ENCODE measurements around the gene GNAQ.

GNAQ gene

DNA sequence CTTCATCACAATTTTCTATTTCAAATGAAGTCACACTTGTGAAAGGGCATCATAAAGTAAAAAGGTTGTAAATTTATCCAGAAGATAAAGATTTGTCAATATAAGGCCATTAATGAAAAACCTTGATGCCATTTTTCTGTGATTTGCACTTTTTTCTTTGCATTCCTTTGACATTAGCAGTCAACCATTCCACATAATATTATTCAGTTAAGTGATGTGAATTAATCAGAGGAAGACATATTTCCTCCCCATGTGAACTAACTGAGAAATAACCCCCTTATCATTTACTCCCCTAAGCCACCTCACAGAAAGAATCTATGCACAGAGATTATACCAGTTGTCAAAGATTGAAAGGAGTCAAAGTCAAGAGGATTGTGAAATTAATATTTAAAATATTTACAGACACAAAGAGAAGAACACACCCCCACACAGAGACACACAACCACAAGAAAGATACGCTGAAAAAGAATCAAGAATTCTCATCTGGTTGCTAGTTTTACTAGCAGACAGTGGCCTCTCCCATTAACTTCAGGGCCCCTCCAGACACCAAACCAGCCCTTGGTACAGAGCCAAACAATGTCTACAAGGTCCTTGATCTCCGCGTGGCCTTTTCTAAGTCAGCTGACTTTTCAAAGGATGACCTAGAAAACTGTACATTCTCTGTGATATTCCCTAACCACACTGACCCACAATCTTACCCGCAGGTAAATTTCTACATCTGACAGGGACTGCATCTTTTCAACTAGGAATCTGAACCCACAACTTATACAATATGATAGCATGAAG, 29.5 kb downstream of the GNAQ start:
- DNase-seq: no peak

DNA sequence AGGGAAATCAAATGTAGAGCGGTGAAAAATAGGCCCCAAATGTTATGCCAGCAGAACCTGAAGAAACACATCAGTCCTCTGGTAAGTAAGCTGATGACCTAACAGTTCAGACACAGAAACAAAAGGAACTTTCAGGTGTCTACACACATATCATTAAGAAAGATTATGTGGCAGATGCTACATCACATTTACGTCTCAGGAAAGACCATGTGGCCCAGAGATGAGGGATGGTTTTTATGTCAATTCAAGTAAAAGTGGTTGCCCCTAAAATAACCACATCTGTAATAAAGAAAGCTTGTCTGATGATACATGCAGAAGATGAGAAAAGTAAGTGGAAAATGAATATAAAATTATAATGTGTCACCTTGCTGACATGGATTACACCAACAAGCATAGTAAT, 31.4 kb downstream of the GNAQ start:
- DNase-seq: no peak

DNA sequence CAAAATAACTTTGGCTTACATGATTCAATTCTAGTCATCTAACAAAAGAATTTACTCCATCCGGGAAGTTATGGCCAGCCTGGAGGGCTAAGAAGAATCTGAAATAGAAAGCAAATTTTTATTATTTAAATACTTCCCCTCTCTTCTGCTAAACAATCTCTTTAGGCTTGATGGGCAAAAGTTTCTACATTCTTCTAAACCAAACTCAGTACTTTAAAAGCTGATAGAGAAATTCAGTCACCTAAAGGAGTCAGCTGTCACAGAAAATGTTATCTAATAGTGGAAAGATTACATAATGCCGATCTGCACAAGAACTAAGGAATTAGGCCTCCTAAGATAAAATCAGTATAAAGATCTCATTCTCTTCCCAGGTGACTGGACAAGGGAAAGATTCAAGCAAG, 32.4 kb downstream of the GNAQ start:
- DNase-seq: no peak

DNA sequence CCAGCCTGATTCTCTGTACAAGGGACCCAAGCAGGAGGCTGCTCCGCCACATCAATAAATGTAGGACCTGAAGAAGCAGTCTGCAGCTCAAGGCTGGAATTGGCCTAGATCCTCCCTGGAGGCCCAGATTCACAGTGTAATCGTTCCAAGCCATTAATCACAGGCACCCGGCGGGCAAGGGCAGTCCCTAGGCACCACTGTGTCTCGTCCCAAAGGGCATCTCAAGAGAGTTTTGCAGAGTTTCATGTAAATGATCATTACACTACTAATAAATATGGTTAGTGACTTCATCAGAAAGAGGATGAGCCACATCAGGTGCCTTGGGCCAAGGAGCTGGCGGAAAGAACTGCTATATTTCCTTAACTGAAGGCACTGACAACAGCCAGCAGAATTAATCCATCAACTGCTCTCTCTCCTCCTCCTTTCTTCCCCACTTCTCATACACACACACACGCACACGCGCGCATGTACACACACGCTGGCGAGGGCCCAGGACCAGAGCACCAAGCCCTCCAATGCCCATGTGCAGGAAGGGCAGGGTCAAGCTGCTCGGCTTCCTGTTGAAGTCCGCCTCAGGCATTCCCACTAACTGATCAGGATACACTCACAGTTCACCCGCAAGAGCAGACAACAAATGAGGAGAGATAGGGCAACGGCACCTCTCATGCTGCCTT, 33.9 kb downstream of the GNAQ start:
- peak in 1 of 3 donors; percentile 32 for DNase-seq

DNA sequence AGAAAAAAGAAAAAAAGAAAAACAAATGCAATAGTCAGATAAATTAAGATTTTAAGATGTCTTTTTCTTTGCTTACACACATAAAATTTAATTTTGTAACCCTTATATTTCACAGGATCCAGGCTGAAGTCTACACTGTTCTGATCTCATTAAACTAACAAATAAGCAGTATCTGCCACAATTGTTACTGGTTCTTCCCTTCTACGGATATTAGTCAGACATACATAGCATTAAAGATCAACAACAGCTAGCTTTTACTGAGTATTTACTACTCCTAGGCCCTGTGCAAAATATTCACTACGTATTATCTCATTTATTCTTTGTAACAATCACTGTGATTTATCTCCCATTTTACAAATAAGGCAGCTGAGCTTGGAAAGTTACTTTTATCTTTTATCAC, 34.9 kb downstream of the GNAQ start:
- no peak for DNase-seq

DNA sequence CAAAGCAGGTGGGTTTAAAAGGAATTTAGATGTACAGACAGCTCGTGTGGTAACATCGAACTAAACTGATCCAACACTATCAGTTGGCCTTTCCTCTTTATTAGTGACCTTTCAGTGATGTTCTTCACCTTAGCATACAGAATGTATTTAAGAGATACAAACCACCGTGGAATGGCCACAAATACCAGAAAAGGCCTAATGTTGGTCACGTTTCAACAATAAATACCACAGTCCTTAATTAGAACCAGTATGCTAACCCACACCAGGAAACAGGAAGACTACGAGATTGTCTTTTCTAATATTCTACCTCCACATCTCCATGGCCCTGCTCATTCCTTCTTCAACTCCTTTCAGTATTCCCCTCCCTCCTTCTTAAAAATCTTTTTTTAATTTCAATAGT, 40.4 kb downstream of the GNAQ start:
- DNase-seq: no peak

DNA sequence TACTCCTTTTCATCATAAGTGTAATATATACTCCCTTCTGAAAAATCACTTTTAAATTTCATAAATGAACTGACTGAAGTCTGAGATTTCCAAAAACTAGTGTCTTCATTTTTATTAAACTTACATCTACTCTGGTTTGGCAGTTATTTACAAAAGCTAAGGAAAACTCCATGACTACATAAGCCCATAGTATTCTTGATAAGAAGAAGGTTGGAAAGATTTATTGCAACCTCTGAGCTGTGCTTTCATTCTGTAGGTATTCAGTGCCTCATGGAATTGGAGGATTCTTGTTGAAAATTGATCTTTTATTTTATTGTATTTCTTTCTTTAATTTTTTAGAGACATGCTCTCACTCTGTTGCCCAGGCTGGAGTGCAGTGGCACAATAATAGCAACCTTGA, 41.7 kb downstream of the GNAQ start:
- no peak for DNase-seq

DNA sequence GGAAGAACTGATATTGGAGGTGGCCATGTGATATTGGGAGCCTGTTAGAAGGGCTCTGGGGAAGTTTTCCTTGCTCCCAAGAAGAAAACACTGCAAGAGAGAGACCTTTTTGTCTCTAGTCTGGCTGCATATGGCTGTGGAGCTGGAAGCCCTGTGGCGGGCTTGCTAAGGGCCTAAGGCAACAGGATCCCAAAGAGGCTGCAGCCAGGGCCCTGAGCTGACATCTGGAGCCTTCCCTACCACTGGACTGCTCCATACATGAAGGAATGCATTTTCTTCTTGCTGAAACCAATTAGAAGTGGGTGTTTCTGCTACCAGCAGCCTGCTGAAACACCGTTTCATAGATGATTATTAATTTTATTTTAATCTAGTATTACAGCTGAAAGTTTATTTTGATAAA, 42.2 kb downstream of the GNAQ start:
- DNase-seq: no peak

DNA sequence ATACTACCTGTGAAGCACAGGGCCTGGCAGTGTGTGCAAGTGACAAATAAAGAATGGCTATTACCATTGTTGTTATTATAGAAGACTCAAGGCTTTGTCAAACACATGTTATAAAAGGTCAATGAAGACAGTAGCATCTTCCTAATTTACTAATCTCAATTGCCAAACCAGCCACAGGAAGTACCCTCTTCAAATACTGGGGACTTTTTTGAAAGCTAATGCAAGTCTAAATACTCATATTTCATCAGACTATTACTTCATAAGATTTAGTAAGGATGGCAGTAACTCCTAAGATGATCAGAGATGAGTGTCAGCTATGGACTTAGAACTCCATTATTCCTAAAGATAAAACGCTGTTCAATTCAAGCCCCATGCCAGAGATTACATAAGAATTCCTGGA, 43.0 kb downstream of the GNAQ start:
- peak; percentile 40 to 73 (median 71) for DNase-seq

DNA sequence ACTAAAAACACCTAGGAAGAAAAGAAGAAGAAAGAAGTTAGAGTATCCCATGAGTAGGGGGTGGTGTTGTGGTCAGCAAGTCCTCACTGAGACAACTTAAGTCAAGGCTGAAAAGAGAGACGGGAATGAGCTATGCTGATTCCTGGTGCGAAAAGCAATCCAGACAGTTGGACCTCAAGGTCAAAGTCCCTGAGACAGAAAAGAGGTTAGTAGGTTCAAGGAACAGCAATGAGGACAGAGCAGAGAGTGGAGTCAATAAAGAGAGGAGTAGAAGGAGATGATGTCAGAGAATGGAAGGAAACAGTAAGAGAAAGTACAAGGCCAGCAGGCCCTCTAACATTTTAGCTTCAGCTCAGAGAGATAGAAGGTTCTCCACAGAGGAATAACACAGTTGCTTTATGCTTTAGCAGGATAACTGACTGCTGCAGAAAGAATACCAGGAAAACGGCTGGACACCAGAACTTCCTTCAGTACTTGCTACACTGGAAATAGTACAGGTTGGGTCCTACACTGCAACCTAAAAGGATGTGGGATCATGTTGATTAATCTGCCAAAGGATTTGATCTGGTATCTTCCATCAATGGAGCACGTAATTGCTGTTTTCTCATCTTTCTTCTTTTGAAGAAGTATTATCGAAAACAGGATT, 43.6 kb downstream of the GNAQ start:
- DNase-seq: no peak

DNA sequence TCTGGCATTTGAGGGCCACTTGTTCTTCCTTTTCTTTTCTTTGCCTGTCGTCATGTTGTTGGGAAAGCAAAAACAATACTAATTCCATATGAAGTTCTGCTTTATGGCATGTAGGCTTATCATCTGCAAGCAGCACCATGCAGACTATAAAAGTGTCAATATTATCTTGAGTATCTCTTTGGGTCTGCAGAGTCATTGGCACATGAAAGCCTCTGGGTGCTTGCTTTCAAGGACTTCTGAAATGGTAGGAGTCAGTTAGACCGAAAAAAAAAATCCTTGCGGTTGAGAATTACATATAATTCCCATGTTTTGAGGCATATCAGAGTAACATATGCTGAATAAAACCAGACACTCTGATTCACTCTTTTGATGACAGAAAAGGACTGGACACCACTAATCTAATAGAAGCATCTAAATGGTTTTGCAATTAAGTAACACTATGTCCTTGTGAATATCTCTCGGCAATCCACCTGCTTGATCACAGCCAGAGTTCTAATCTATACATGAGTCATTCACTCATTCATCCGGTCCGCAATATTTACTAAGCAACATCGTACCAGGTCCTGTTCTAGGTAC, 44.4 kb downstream of the GNAQ start:
- DNase-seq: peak; percentile 31 to 61 (median 52)

DNA sequence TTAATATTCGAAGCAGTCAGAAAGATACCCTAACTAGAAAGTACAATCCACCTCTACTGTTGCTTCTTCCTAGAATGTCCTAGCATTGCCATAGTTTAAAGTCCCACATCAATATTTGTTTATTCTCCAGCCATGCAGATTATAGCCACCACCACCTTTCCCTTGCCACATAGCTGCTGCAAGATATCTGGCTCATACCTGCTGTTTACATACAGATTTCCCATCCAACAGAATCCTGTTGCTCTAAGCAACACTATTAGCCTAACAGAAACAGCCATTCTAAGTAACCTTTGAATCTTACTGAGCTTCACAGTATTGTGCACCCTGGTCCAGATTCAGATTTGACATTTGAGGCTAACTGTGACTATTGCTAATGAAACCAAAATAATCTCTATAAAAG, 45.6 kb downstream of the GNAQ start:
- no peak for DNase-seq

DNA sequence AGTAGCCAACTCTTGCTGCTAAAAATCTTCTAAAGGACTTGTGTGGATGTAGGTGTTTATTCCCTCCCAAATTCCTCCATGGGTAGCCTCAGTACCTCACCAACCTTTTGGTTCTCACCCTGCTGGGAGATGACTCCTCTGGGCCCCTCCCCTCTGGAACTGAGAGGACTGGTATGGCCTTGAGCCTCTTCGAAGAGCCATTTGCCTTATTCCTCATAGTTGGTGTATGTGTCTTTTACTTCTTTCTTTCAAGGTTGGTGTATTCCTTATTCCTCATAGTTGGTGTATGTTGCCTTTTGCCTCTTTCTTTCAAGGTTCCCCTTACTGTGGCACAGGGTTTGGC, 48.3 kb downstream of the GNAQ start:
- DNase-seq: no peak

DNA sequence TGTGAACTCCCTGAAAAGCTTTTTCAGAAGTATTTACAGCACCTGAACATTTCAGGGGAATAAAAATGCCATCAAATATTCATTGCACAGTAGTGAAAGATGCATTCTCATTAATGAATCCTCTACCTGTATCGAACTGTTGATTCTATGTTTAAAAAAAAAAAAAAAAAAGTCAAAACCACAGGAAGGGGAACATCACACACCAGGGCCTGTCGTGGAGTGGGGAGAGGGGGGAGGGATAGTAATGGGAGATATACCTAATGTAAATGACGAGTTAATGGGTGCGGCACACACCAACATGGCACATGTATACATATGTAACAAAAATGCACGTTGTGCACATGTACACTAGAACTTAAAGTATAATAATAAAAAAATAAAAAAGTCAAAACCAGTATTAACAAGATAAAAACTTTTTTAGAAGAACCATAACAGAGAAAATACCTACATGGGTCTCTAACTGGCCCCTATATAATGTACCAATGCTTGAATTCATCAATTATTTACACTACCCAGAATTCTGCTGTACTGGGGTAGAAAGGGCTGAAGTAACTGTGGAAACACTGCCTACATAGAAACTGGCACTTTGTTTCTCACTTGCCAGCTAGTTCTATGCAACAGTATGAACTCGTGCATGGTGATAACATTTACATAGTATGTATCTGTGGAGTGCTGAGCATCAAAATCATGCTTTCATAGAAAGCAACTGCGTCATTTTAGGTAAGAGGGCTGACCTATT, 48.9 kb downstream of the GNAQ start:
- no peak for DNase-seq

DNA sequence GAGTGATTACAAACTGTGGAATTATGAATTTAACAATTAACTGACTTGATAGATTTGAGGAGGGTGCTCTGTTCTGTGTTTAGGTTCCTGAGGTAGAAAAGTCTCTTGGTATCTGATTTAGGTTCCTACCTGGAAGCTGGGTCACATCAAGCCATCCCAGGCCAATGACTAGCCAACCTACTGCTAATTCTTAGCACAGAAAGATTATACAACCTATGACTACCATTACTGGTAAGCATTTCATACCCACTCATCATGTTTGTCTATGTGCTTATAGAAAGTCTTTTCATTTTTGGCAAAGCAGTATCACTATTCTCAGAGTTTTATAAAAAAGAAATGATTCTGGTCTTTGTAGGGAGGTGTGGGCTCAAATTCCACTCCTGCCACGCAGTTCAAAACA, 49.7 kb downstream of the GNAQ start:
- no peak for DNase-seq

DNA sequence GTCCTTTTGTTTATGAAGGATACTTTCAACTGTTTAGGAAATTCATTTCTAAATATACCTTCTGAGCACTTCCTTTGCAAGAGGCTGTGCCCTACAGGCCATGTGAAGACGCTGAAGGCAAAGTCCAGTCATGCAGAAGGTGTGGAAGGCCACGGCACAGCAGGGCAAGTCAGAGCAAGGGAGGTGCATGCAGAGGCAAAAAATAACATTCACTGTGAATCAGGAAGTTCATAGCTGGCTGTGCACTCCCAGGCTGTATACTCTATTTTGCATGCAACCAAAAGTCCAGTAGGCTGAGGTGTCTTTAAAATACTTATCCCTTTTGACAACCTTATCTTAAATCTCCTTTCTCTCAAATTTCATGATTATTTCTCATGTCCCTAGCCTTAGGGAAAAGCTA, 50.3 kb downstream of the GNAQ start:
- peak; percentile 31 to 49 (median 43) for DNase-seq

DNA sequence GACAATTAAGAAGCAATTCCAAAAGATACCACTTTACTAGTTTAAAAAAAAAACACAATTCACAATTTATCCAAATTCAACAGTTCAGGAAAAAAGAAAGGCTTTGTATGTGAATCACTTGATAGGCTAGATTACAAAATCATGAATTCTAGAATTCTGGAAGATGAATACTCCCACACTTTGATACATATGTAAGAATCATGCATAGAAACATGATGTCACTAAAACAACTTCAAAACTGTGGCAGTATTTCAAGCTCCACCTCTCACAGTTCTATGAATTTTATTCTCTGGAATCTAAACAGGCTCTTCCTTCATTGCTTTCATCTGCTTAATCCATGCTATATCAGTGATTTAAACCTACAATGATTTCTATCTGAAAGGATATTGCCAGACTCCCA, 51.0 kb downstream of the GNAQ start:
- DNase-seq: peak in 2 of 3 donors; percentile 50 to 68

DNA sequence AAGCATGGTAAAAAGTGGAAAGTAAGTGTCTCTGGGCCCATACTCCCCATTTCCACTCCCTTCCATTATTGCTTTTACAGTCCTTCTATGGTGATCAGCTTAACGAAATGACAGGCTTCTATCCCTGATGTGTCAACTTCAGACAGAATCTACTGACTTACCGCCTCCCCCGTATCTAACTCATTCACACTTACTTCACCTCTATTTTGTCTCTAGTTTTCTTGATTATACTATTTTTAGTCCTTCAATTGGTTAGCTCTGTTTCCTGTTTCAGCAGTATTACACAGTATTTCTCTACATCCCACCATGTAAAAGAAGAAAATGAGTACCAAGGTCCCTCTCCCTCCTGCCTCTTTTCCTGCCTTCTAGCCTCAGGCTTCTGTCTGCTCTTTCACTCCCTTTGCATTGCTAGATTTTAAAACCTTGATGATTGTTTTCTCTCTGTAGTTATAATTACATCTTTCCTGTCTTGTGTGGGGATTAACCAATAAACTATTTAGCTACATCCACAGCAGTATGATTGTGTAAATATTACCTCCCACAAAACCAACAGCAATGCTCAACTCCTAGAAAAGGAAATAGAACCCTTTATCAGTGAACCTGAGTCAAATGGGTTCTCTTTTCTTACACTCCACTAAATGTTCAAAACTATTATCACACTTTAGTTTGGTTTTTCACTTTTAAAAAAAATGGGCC, 53.4 kb downstream of the GNAQ start:
- DNase-seq: peak in 1 of 3 donors; percentile 25

DNA sequence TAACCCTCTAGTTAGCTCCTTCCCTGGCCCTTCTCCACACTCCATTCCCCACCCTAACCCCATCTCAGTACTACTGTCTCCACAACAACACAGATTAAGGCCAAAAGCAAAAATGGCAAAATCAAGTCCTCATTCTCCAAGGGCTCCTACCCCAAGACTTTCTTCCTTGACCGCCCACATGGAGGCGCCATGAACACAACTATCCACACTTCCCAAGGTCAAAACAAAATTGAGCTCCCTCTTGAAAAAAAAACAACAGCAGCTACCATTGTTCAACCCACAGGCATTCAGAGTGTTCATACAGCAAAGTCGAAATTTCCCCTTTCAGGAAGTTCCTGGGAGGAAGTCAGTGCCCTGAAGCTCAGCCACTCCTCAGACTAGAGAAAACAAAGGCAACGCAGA, 54.4 kb downstream of the GNAQ start:
- peak; percentile 86 to 94 (median 91) for DNase-seq

DNA sequence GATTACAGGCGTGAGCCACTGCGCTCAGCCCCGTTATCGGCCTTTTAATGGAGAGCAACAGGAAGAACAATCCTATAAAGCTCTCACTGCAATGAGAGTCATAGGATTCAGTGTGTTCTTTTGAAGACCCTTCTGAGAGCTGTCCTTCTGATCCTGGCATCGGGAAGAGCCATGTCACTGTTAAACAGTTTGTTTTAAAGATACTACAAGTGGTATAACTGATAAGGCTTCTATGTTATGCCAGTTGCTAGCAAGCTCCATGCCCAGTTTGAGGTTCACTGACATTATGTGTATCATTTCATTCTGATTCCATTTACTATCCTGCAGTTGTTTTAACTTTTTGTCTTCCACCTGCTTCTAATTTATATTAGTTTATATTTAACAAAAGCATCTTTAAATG, 55.8 kb downstream of the GNAQ start:
- DNase-seq: no peak

DNA sequence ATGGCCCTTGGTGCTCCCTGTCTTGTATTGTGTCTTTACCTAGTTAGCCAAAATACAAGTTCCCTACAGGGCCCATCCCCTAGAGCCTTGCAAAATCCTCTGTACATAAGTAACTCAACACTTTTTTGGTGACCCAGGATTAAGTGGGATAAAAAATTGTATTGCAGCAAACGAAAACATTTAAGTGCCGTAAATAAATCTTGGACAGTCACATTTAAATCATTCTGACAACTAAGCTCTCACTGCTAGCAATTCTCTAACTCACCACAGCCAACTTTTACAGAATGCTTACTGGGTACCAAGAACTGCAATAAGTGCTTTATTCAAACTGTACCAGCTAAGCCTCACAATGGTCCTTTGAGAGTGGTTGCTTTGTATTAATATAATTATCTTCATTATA, 56.6 kb downstream of the GNAQ start:
- DNase-seq: no peak

DNA sequence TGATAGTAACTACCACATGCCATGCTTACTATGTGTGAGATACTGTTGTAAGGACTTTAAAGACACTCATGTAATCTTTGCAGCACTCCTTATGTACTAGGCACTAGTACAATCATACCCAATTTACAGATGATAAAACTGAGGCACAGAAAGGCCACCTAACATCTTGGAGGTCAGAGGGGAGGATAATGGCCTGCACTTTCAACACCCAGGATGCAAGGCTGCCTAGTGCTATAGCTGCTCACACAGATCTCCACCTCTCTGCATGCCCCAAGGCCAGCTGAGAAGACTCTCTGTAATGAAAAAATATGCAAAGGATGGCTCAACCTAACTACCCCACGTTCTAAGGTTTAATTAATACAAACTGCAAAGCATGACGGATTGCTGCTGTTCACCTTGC, 57.2 kb downstream of the GNAQ start:
- no peak for DNase-seq

DNA sequence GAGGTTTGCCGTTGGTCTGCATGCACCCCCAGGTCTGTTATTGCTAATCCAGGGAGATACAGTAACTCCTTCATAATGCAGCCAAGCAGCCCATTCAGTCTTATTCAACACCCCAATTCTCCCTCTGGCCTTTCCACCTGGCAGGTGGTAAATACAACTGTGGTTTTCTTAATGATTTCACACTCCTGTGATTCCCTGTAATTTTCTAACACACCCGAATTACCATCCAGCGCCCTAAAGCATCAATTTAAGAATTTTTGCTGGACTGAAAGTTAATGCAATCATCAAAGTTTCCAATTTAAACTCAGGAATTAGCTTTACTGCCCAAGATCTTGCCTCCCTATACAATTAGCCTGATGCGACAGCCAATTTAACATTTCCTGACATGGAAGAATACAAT, 62.5 kb downstream of the GNAQ start:
- no peak for DNase-seq

All from suppressor macrophage treated with lipopolysaccharide for 1 hour (primary cell).